Measurements from ENCODE around the gene EFHC1. TPM values are rescaled to one million over a fixed set of nuclear protein-coding genes. Genes with fewer than 3 reads are reported as not detected.

EFHC1 gene
- total RNA-seq, 2 donors from 2014 or later = 11.5 to 17.4 TPM

- Histone ChIP-seq H3K9me3 (no peaks in the 10 kb centered on the region), H3K36me3 (replicated peaks in 1 of 2; ENCODE audit: insufficient read depth in 1 of 2, low read depth in 2 of 2) (no peaks in the 10 kb centered on the region), H3K4me1 (no peaks in the 10 kb centered on the region), H3K4me3 (no peak overlapping the region), H3K27ac (no peak overlapping the region), H3K27me3 (no peaks in the 10 kb centered on the region)
- intact Hi-C loops (cut with DNase I) = no loop called here
- DNase-seq (no peak), ATAC-seq (no peak)
- WGBS, 2 donors = 94 to 95% methylated on average over 21 to 26 of the region's 26 CpGs
- TF ChIP-seq, protein P1, sequence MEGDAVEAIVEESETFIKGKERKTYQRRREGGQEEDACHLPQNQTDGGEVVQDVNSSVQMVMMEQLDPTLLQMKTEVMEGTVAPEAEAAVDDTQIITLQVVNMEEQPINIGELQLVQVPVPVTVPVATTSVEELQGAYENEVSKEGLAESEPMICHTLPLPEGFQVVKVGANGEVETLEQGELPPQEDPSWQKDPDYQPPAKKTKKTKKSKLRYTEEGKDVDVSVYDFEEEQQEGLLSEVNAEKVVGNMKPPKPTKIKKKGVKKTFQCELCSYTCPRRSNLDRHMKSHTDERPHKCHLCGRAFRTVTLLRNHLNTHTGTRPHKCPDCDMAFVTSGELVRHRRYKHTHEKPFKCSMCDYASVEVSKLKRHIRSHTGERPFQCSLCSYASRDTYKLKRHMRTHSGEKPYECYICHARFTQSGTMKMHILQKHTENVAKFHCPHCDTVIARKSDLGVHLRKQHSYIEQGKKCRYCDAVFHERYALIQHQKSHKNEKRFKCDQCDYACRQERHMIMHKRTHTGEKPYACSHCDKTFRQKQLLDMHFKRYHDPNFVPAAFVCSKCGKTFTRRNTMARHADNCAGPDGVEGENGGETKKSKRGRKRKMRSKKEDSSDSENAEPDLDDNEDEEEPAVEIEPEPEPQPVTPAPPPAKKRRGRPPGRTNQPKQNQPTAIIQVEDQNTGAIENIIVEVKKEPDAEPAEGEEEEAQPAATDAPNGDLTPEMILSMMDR (IDR thresholded peaks at IDR 0.05) = no peak
- no peak for TF ChIP-seq POLR2A (IDR thresholded peaks at IDR 0.05)
Measured at GRCh38 chr6:52403086-52403485, 17.1 kb upstream of the EFHC1 start.

GRCh38 chr6:52403627-52404026 lies 16.5 kb upstream of the EFHC1 start:
- ATAC-seq = peak; percentile 51

DNA sequence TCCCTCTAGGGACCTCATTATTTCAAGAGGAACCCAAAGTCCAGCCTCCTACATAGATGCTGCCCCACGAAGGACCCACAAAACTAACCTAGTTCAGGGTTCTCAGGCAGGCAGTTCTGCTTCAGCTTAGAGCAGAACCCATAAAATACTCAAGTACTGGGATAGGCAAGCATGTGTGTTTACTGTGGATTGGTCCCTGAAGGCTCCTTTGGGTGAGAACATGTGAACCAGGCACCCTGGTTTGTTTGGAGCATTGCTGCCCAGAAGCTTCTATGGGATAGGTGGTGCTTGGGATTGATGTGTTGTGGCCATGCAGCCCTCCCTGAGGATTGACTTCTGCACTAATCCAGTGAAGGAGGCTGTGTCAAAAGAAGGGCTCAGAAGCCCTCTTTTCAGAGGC lies 14.9 kb upstream of the EFHC1 start:
- WGBS, 2 donors = 67 to 100% methylated on average over 1 of the region's 1 CpG
- no peak for DNase-seq
- H3K4me3 ChIP-seq = no peak overlapping the region
- H3K36me3 ChIP-seq (replicated peaks in 1 of 2; ENCODE audit: insufficient read depth in 1 of 2, low read depth in 2 of 2) = no peaks in the 10 kb centered on the region
- intact Hi-C loops (cut with DNase I) = no loop called here
- ATAC-seq = no peak
- no peaks in the 10 kb centered on the region for H3K27me3 ChIP-seq
- no peaks in the 10 kb centered on the region for H3K4me1 ChIP-seq
- no peak for TF ChIP-seq POLR2A (IDR thresholded peaks at IDR 0.05)
- TF ChIP-seq, protein P1 (IDR thresholded peaks at IDR 0.05) = no peak
- no peaks in the 10 kb centered on the region for H3K9me3 ChIP-seq
- H3K27ac ChIP-seq = no peak overlapping the region

More at GRCh38 chr6:52403627-52404026, 16.5 kb upstream of the EFHC1 start:
- H3K27me3 ChIP-seq = no peaks in the 10 kb centered on the region
- H3K9me3 ChIP-seq = no peaks in the 10 kb centered on the region
- H3K4me1 ChIP-seq = no peaks in the 10 kb centered on the region
- no peak for TF ChIP-seq POLR2A (IDR thresholded peaks at IDR 0.05)
- TF ChIP-seq, protein P1 (IDR thresholded peaks at IDR 0.05) = no peak
- DNase-seq = peak in 3 of 4 donors; percentile 37 to 42 (median 41)
- no peak overlapping the region for H3K4me3 ChIP-seq
- intact Hi-C loops (cut with DNase I) = no loop called here
- no peaks in the 10 kb centered on the region for H3K36me3 ChIP-seq (replicated peaks in 1 of 2; ENCODE audit: insufficient read depth in 1 of 2, low read depth in 2 of 2)
- H3K27ac ChIP-seq = no peak overlapping the region
- WGBS, 2 donors = 37 to 57% methylated on average over 9 of the region's 9 CpGs

- H3K27me3 ChIP-seq = no peaks in the 10 kb centered on the region
- H3K4me3 ChIP-seq = no peak overlapping the region
- H3K27ac ChIP-seq = no peak overlapping the region
- intact Hi-C loops (cut with DNase I) = no loop called here
- H3K4me1 ChIP-seq = no peaks in the 10 kb centered on the region
- ATAC-seq (no peak), DNase-seq (peak in 2 of 4 donors; percentile 19 to 31)
- TF ChIP-seq, protein P1 (IDR thresholded peaks at IDR 0.05) = peak in 5 of 7 experiments; percentile 17 to 44 (median 36)
- no peak for TF ChIP-seq POLR2A (IDR thresholded peaks at IDR 0.05)
- H3K36me3 ChIP-seq (replicated peaks in 1 of 2; ENCODE audit: insufficient read depth in 1 of 2, low read depth in 2 of 2) = no peaks in the 10 kb centered on the region
- H3K9me3 ChIP-seq = no peaks in the 10 kb centered on the region
Measured at GRCh38 chr6:52407467-52407866, 12.7 kb upstream of the EFHC1 start.

- no peak overlapping the region for H3K4me3 ChIP-seq
- H3K36me3 ChIP-seq (replicated peaks in 1 of 2; ENCODE audit: insufficient read depth in 1 of 2, low read depth in 2 of 2) = no peaks in the 10 kb centered on the region
- H3K9me3 ChIP-seq = no peaks in the 10 kb centered on the region
- 31 to 43% methylated on average over 1 of the region's 1 CpG for WGBS, 2 donors
- no peak overlapping the region for H3K27ac ChIP-seq
- ATAC-seq (no peak), DNase-seq (no peak)
- intact Hi-C loops (cut with DNase I) = no loop called here
- H3K4me1 ChIP-seq = no peaks in the 10 kb centered on the region
- TF ChIP-seq POLR2A (IDR thresholded peaks at IDR 0.05) = no peak
- TF ChIP-seq, protein P1 (IDR thresholded peaks at IDR 0.05) = no peak
- no peaks in the 10 kb centered on the region for H3K27me3 ChIP-seq
Measured at GRCh38 chr6:52409499-52409898, 10.6 kb upstream of the EFHC1 start.
